NCI-H748 (cell line): ENCODE results near the gene TCEANC2.

ENCODE experiments used
- DNase-seq: peaks from one replicate; lab custom pipeline; 2025; ENCODE audit not compliant: unreplicated experiment; lab: John Stamatoyannopoulos, UW

The TCEANC2 gene

DNA sequence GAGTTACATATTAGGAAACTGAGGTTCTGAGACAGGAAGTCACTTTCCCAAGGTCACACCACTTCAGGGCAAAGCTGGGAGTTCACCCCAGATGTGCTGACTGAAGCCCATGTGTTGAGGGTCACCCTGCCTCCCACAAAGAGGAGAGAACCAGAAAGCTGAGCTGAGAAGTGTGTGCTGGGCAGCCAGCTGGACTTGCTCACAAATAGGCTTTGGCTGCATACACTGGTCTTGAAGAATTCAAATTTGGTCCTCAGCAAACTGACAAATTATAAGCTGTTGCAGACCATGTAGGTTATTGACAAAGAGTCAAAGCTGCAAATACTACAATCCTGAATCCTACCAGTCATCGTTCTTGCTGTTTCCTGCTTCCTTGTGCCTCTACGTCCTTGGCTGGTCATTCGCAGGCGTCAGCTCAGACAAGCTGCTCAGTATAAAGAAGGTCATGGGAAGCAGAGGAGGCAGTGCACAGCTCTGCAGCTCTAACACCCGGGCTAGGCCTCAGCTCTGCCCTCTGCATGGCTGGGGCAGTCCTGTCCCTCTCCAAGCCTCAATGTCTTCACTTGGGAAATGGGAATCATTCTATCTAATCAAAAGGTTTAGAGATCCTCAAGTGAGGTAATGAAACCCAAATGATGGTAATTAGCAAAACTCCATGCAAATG lies 59.4 kb downstream of the TCEANC2 start:
- no peak for DNase-seq

DNA sequence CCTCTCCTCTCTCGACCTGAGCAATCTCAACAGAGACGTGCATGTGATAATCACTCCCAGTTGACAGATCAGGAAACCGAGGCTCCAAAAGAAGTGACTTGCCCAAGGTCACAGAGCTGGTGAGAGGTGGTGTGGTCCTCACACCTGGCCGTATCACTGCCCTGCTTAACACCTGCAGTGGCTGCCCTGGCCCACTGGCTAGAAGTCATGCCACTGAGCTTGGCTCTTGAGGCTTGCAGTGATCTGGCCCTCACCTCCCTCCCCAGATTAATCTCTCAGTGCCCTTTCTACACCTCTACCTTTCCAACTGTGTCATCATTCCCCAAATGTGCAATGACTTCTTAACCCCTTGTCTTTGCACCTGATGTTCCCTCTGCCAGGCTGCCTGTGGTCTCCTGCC lies 60.6 kb downstream of the TCEANC2 start:
- DNase-seq = no peak

DNA sequence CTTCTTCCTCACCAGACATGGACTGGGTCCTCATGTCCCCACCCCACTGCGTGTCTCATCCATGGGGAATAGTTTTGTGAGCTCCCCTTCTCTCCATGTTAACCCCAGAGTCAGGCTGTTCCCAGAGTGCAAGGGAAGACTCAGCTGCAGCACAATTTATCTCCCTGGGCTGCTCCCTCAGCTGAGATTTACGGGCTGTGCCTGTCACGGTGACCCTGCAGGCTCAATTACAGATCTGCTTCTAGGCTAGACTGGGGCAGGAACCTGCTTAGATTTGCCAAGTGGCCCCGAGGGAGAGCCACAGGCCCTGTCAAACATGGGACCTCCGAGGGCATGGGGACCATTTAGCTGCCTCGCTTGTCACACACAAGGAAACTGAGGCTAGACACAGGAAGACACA lies 61.5 kb downstream of the TCEANC2 start:
- no peak for DNase-seq

DNA sequence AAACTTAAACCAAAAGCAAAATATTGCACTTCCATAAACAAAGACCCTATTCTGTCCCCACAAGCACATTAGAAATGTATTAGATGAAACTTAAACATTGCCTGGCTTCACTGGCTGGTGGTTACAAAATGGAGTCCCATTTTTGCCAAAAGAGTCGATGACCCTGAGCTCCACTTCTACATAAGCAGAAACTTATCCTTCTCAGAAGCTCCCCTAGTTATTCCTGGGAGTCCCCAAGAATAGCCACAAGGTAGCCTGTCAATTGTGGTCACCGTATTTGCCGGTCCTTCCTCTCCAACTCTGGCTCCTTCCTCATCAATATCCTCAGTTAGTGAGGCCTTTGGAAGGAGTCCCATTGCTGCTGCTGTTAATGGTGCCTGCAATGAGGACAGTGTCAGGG lies 62.1 kb downstream of the TCEANC2 start:
- DNase-seq = no peak

DNA sequence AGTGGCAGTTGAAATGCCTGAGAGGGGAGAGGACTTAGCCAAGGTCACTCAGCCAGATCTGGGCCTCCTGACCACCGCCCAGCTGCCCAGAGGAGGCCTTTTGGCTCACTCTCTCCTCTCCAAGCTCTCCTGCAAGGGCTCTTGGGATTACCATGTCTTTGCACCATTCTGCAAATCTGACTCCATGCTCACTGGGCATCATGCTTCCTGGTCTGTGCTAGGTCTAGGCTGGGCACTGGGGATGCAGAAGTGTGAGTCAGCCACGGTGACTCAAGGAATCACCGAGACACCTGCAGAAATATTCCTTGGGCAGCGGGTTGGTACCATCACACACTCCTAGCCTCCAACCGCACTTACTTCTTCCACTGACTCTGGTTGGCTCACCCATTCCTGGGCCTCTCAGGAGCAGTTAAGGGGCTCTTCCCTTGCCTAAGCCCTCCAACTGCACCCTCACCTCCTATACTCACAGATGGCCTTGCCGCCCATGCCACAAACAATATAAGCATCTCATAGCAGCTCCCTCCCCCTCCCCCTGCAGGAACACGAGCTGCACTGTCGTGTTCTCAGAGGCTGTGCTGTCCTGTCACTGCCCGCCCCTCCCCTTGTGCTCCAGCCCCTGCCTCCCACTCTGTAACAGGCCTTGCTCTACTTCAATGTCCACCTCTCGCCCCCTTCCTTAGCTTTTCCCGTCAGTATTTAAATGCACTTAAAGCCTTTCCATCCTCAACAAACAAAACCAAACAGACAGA lies 64.6 kb downstream of the TCEANC2 start:
- no peak for DNase-seq

DNA sequence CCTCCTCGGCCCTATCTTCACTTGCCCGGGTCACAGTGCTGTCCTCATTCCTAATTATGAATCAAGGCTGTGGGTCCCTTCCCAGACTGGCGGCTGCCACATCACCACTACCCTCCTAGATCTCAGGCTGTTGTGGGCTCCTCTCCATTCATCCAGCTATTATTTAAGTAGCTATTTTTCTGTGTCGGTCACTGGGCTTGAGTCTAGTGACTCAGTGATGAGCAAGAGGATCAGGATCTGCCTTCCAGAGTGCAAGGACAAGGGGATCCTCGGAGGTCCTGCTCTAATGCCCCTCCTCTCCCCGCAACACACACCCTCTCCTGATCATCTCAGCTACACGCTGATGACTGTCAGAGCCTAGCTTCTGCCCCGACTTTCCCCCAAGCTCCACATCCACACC lies 65.3 kb downstream of the TCEANC2 start:
- no peak for DNase-seq

- no peak for DNase-seq
These were observed 66.8 kb downstream of the TCEANC2 start for GRCh38 chr1:54120018-54120697.

GRCh38 chr1:54120698-54121481 lies 67.5 kb downstream of the TCEANC2 start:
- DNase-seq = no peak

DNA sequence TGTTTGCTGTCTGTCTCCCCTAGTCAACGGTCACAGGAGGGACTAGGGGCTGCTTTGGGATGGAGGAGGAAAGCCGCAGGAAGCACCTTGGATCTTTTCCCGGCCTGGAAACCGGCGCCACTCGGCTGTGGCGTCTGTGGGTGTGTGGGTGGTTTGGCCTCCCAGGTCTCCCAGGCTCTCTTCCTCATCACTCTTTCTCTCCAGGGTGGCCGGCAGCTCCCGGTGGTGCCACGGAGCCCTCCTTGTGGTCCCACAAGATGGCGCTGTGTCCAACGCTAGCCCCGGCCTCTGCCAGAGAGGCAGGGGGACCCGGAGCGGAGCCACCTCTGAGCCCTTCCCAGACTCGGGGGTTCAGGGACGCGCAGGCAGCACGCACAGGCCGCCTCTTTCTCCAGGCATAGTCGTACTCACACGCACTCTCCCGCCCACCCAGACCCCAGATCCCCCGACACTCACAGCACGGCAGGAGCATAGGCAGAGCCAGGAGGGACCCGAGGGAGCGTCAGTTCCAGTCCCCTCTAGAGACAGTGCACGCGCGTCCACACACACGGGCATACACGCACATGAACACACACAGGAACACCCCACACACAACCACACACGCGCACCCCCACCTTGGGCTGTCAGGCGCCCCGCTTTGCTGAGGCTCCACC lies 68.2 kb downstream of the TCEANC2 start:
- peak; percentile 77 for DNase-seq

DNA sequence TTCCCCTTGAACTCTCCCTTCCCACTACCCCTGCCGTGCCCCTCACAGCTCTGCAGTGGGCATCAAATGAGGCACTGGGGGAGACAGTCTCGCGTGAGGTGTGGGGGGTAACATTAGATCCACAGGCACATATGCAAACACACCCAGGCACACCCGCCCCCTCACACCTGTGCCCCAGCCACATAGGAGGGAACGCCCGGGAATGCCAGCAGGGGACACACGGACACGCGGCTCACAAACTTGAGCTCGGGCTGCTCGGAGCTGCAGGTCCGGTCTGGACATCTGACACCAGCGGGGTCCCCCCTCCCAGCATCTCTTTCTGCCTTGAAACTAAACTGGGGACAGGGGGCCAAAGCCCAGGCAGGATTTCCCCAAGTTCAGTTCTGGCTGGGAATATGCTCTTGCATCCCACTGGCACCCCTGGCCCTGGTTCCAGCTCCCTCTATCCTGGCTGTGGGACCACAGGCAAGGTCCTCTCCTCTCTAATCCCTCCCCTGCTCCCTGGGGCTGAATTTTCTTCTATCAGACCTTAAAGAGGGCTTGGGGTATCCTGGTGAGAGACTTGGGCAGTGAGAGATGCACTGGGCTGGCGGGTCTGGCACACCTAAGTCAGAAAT lies 68.8 kb downstream of the TCEANC2 start:
- peak; percentile 16 for DNase-seq

GRCh38 chr1:54122992-54123391 lies 69.6 kb downstream of the TCEANC2 start:
- DNase-seq = no peak

- DNase-seq = peak; percentile 99
These were observed 71.1 kb downstream of the TCEANC2 start for GRCh38 chr1:54124472-54124871.

- DNase-seq = no peak
These were observed 71.5 kb downstream of the TCEANC2 start for GRCh38 chr1:54124906-54125305.

- DNase-seq = peak; percentile 38
These were observed 72.1 kb downstream of the TCEANC2 start for GRCh38 chr1:54125386-54126070.

GRCh38 chr1:54126271-54126815 lies 72.9 kb downstream of the TCEANC2 start:
- DNase-seq = no peak

DNA sequence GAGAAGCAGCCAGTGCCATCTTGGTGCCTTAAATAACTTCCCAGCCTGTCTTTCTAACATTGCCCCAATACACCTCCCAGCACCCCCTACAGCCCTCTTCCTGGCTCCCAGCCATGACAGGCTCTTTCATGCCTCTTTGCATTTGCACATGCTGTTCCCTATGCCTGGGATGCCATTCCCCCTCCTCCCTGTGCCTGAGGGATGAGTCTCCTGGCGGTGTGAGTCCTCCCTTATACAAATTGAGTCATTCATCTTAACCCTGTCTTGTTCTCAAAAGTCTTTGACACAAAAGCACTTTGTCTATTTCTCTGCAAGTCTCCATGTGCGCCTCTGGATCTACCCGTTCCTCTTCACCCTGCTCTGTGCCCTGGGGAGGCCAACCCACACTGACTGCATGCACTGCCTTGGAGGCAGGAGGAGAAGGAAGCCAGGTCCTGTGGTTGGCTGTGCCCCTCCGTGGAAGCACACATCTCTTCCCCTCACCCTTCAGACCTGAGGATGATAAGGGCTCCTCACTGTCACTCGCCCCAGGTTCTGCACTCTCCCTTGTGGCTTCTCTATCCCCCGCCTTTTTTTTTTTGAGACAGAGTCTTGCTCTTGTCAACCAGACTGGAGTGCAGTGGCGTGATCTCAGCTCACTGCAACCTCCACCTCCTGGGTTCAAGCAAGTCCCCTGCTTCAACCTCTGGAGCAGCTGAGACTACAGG lies 74.3 kb downstream of the TCEANC2 start:
- DNase-seq = no peak

DNA sequence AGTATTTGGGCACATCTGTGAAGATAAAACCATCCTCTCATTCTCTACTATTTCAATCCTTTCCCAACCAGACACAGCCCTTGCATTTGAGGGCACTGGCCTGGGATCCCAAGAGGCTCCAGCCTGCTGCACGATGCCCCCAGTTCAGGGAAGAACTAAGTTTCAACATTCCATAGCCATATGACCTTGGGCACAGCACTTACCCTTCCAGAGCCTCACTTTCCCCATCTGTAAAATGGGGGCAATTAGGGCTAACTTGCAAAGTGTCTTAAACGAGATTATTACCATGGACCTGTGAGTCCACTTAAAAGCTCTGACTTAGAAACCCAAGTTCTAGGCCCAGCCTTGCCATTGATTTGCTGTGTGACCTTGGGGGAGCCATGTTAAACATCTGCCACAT lies 76.5 kb downstream of the TCEANC2 start:
- DNase-seq = no peak

DNA sequence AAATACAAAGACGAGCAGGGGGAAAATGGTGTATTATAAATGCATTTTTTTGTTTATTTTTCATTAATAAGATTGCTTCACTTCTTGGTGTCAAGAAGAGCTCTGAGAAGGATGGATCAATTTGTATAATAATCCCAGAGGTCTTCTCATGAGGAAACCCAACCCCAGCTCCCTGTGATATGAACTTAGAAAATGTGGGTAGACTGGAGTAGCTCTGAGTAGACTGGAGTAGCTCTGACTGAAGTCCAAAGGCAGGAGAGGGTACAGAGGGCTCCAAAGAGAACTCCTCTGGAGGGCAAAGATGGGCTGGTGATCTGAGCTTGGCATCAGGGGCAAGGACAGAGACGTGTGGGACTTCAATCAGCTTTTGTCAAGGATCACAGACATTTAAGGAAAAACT lies 78.0 kb downstream of the TCEANC2 start:
- DNase-seq = no peak

DNA sequence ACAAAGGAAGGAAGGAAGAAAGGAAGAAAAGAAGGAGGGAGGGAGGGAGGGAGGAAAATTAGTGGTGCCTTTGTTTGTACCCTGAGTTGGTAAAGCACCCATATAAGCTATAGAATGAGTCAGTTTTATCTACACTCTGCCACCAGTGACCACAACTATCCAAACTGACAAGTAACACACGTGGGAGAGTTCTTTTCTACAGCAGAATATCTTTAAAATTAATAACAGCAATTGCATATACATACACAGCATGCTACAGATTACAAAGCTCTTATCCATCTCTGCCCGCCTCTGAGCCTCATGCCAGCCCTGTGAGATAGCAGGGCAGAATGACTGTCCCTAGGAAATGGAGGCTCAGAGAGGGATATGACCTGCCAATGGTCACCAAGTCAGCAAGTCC lies 79.1 kb downstream of the TCEANC2 start:
- DNase-seq = no peak
